Mammary epithelial cell (primary cell): ENCODE results near the gene CENPT.

Source experiments
- EZH2 ChIP-seq: IDR thresholded peaks from 2 replicates; pipeline ENCODE4 v1.6.1; 2012; ENCODE audit warnings: low read length, inconsistent platforms, borderline replicate concordance
- TF ChIP-seq, protein P1 (sequence below), 2 donors: IDR thresholded peaks in 1 of 2; conservative IDR thresholded peaks in 1 of 2; 2 replicates each; pipeline ENCODE4 v1.5.1; 2011 to 2012; ENCODE audit warnings: inconsistent platforms in 2 of 2, low read length in 2 of 2, mild to moderate bottlenecking in 2 of 2, control low read depth in 1 of 2, low read depth in 1 of 2; ENCODE audit not compliant: insufficient read depth in 1 of 2; ENCODE audit errors: extremely low read depth in 1 of 2

DNA sequence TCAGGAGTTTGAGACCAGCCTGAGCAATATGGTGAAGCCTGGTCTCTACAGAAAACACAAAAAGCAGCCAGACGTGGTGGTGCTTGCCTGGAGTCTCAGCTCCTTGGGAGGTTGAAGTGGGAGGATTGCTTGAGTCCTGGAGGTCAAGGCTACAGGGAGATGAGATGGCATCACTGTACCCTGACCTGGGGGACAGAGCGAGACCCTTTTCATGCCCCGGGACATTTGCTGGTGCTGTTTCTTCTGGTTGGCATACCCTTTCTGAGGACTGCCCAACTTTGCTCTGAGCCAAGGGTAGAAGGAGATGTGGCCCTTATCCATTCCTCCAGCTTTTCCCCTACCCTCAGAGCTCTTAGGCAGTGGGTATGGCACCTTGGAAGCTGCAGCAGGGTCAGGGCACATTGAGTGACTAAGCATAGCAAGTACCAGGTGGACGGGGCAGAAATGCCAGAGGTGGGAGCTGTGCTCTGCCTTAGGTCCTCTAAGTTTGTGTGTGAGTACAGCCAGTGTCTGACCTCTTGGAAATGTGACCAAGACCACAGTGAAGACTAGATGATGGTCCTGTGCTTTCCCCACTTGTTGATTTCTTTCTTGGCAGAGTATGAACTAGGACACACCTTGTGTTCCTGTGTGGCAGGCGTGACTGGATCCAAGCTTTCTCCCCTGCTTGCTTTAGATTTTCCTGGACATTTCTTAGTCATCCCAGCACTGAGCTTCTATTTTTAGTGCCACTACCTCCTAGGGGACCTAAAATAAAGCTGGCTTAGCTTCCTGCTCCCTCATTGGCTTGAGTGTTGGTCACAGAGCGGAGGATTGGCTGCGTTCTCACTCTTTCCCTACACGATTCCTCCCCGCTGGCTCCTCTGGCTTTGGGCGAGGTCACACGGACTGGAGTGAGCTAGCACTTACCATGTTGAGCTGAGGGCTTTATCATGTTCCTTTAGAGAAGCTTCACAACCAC lies 15.4 kb upstream of the CENPT start:
- TF ChIP-seq, protein P1, sequence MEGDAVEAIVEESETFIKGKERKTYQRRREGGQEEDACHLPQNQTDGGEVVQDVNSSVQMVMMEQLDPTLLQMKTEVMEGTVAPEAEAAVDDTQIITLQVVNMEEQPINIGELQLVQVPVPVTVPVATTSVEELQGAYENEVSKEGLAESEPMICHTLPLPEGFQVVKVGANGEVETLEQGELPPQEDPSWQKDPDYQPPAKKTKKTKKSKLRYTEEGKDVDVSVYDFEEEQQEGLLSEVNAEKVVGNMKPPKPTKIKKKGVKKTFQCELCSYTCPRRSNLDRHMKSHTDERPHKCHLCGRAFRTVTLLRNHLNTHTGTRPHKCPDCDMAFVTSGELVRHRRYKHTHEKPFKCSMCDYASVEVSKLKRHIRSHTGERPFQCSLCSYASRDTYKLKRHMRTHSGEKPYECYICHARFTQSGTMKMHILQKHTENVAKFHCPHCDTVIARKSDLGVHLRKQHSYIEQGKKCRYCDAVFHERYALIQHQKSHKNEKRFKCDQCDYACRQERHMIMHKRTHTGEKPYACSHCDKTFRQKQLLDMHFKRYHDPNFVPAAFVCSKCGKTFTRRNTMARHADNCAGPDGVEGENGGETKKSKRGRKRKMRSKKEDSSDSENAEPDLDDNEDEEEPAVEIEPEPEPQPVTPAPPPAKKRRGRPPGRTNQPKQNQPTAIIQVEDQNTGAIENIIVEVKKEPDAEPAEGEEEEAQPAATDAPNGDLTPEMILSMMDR (conservative IDR thresholded peaks at IDR 0.05 in 1 of 2, IDR thresholded peaks at IDR 0.05 in 1 of 2; ENCODE audit: extremely low read depth in 1 of 2, insufficient read depth in 1 of 2, low read depth in 1 of 2, low read length in 2 of 2): no peak
- no peak for TF ChIP-seq EZH2
